ENCODE results near the gene PPY. TPM values are rescaled to one million over a fixed set of nuclear protein-coding genes. Genes with fewer than 3 reads are reported as not detected.

The PPY gene
- total RNA-seq, 6 experiments from 2014 or later: not detected

- H3K36me3 ChIP-seq: no peaks in the 10 kb centered on the region
- no peak for DNase-seq
- no peaks in the 10 kb centered on the region for H3K4me1 ChIP-seq
- ATAC-seq: no peak
- intact Hi-C loops (cut with DNase I): no loop called here
- no peak overlapping the region for H3K4me3 ChIP-seq
- H3K27ac ChIP-seq: no peak overlapping the region
- no peak for TF ChIP-seq CTCF (IDR thresholded peaks at IDR 0.05)
- TF ChIP-seq POLR2A (IDR thresholded peaks at IDR 0.05): no peak
- H3K9me3 ChIP-seq: no peaks in the 10 kb centered on the region
- peaks cover 0 to 6% of the 10 kb centered on the region in 2 donors for H3K27me3 ChIP-seq
- WGBS (ENCODE audit: insufficient coverage, low coverage, low lambda C conversion rate, missing lambda C conversion rate): 89% methylated on average over 1 of the region's 8 CpGs
These were observed 13.9 kb upstream of the PPY start for GRCh38 chr17:43956222-43956621.

- intact Hi-C loops (cut with DNase I): no loop called here
- H3K4me1 ChIP-seq: no peaks in the 10 kb centered on the region
- DNase-seq: peak in 1 of 3 donors; percentile 20
- no peaks in the 10 kb centered on the region for H3K9me3 ChIP-seq
- H3K27ac ChIP-seq: no peak within 1 kb of the TSS
- TF ChIP-seq POLR2A (IDR thresholded peaks at IDR 0.05) (no peak), CTCF (IDR thresholded peaks at IDR 0.05) (no peak)
- no peaks in the 10 kb centered on the region for H3K36me3 ChIP-seq
- peaks cover 0 to 6% of the 10 kb centered on the region in 2 donors for H3K27me3 ChIP-seq
- WGBS (ENCODE audit: insufficient coverage, low coverage, low lambda C conversion rate, missing lambda C conversion rate): 68% methylated on average over 5 of the region's 11 CpGs
- no peak for ATAC-seq
- H3K4me3 ChIP-seq: no peak within 1 kb of the TSS
These were observed 11.5 kb upstream of the PPY start, which contains the start of gene PYY for GRCh38 chr17:43953746-43954145. Gene PYY, minus strand, starts transcription at chr17:43953940. Its CDS starts 457 bp downstream, at chr17:43953483.

GRCh38 chr17:43952724-43953666 is 10.7 kb upstream of the PPY start:
- H3K27me3 ChIP-seq: peaks cover 0 to 6% of the 10 kb centered on the region in 2 donors

GRCh38 chr17:43952351-43952723 is 10.1 kb upstream of the PPY start:
- no peaks in the 10 kb centered on the region for H3K9me3 ChIP-seq
- H3K36me3 ChIP-seq: no peaks in the 10 kb centered on the region
- DNase-seq (no peak), ATAC-seq (no peak)
- no peaks in the 10 kb centered on the region for H3K4me1 ChIP-seq
- 12% methylated on average over 11 of the region's 19 CpGs for WGBS (ENCODE audit: insufficient coverage, low coverage, low lambda C conversion rate, missing lambda C conversion rate)
- H3K27ac ChIP-seq: no peak overlapping the region
- intact Hi-C loops (cut with DNase I): no loop called here
- TF ChIP-seq POLR2A (IDR thresholded peaks at IDR 0.05) (no peak), CTCF (IDR thresholded peaks at IDR 0.05) (no peak)
- no peak overlapping the region for H3K4me3 ChIP-seq
- peaks cover 0 to 6% of the 10 kb centered on the region in 2 donors for H3K27me3 ChIP-seq

More at GRCh38 chr17:43952724-43953666, 10.7 kb upstream of the PPY start:
- intact Hi-C loops (cut with DNase I): no loop called here
- Histone ChIP-seq H3K4me3 (no peak overlapping the region), H3K9me3 (no peaks in the 10 kb centered on the region), H3K4me1 (no peaks in the 10 kb centered on the region), H3K27ac (no peak overlapping the region), H3K36me3 (no peaks in the 10 kb centered on the region)
- 10% methylated on average over 15 of the region's 82 CpGs for WGBS (ENCODE audit: insufficient coverage, low coverage, low lambda C conversion rate, missing lambda C conversion rate)
- DNase-seq (no peak), ATAC-seq (peak in 1 of 4 donors; percentile 17)
- TF ChIP-seq POLR2A (IDR thresholded peaks at IDR 0.05) (no peak), CTCF (IDR thresholded peaks at IDR 0.05) (no peak)
